HUES48 (cell line): ENCODE results near the gene INTS1.

Experiments
- H3K27ac ChIP-seq: one replicate; pipeline ENCODE4 v1.7.0; 2013; ENCODE audit warnings: low read depth, low read length, inconsistent platforms
- H3K27me3 ChIP-seq: 2 replicates; pipeline ENCODE4 v1.6.1; 2013; ENCODE audit warnings: mild to moderate bottlenecking, low read length; ENCODE audit not compliant: control insufficient read depth, insufficient read depth
- H3K36me3 ChIP-seq: 2 replicates; pipeline ENCODE4 v1.6.1; 2013; ENCODE audit warnings: low read length; ENCODE audit not compliant: control insufficient read depth, insufficient read depth
- H3K4me1 ChIP-seq: 2 replicates; pipeline ENCODE4 v1.6.1; 2013; ENCODE audit warnings: mild to moderate bottlenecking, low read length; ENCODE audit not compliant: control insufficient read depth, insufficient read depth
- H3K4me3 ChIP-seq: 2 replicates; pipeline ENCODE4 v1.5.1; 2013; ENCODE audit warnings: mild to moderate bottlenecking, low read depth, low read length
- H3K9ac ChIP-seq: 2 replicates; pipeline ENCODE4 v1.6.1; 2013; ENCODE audit warnings: mild to moderate bottlenecking, low read depth, low read length, moderate library complexity
- H3K9me3 ChIP-seq: 2 replicates; pipeline ENCODE4 v1.6.1; 2013; ENCODE audit warnings: low read length; ENCODE audit not compliant: control insufficient read depth, insufficient read depth

Gene INTS1

GRCh38 chr7:1483079-1483478, 21.1 kb downstream of the INTS1 start:
- no peak overlapping the region for H3K9ac ChIP-seq
- H3K27ac ChIP-seq = no peak overlapping the region
- H3K36me3 ChIP-seq = peaks cover 88% of the 10 kb centered on the region
- H3K4me1 ChIP-seq = no peaks in the 10 kb centered on the region
- H3K27me3 ChIP-seq = no peaks in the 10 kb centered on the region
- H3K4me3 ChIP-seq = no peak overlapping the region
- H3K9me3 ChIP-seq = no peaks in the 10 kb centered on the region

- Histone ChIP-seq H3K4me1 (no peaks in the 10 kb centered on the region), H3K27ac (no peak overlapping the region), H3K36me3 (peaks cover 85% of the 10 kb centered on the region), H3K9ac (no peak overlapping the region), H3K4me3 (no peak overlapping the region), H3K27me3 (no peaks in the 10 kb centered on the region), H3K9me3 (no peaks in the 10 kb centered on the region)
These were observed 22.9 kb downstream of the INTS1 start for GRCh38 chr7:1481300-1481699.

GRCh38 chr7:1480670-1481069, 23.5 kb downstream of the INTS1 start:
- Histone ChIP-seq H3K4me3 (no peak overlapping the region), H3K27ac (no peak overlapping the region), H3K36me3 (peaks cover 84% of the 10 kb centered on the region), H3K9me3 (no peaks in the 10 kb centered on the region), H3K27me3 (no peaks in the 10 kb centered on the region), H3K4me1 (no peaks in the 10 kb centered on the region), H3K9ac (no peak overlapping the region)

- no peaks in the 10 kb centered on the region for H3K27me3 ChIP-seq
- H3K36me3 ChIP-seq = peaks cover 86% of the 10 kb centered on the region
- no peak overlapping the region for H3K27ac ChIP-seq
These were observed 24.9 kb downstream of the INTS1 start for GRCh38 chr7:1479287-1479686.

GRCh38 chr7:1478480-1478879, 25.7 kb downstream of the INTS1 start:
- Histone ChIP-seq H3K4me3 (no peak overlapping the region), H3K9me3 (no peaks in the 10 kb centered on the region), H3K9ac (no peak overlapping the region), H3K27ac (no peak overlapping the region), H3K36me3 (peaks cover 83% of the 10 kb centered on the region), H3K4me1 (no peaks in the 10 kb centered on the region), H3K27me3 (no peaks in the 10 kb centered on the region)

More at GRCh38 chr7:1479287-1479686, 24.9 kb downstream of the INTS1 start:
- no peaks in the 10 kb centered on the region for H3K4me1 ChIP-seq
- H3K9me3 ChIP-seq = no peaks in the 10 kb centered on the region
- no peak overlapping the region for H3K9ac ChIP-seq
- H3K4me3 ChIP-seq = no peak overlapping the region

- no peaks in the 10 kb centered on the region for H3K27me3 ChIP-seq
- H3K36me3 ChIP-seq = peaks cover 82% of the 10 kb centered on the region
- H3K4me3 ChIP-seq = no peak overlapping the region
- no peak overlapping the region for H3K27ac ChIP-seq
- no peaks in the 10 kb centered on the region for H3K4me1 ChIP-seq
- H3K9me3 ChIP-seq = no peaks in the 10 kb centered on the region
- H3K9ac ChIP-seq = no peak overlapping the region
These were observed 27.3 kb downstream of the INTS1 start for GRCh38 chr7:1476859-1477258.

GRCh38 chr7:1475991-1476390, 28.2 kb downstream of the INTS1 start:
- no peaks in the 10 kb centered on the region for H3K4me1 ChIP-seq
- no peak overlapping the region for H3K4me3 ChIP-seq
- H3K27me3 ChIP-seq = no peaks in the 10 kb centered on the region
- H3K9me3 ChIP-seq = no peaks in the 10 kb centered on the region
- no peak overlapping the region for H3K27ac ChIP-seq
- H3K36me3 ChIP-seq = peaks cover 87% of the 10 kb centered on the region
- H3K9ac ChIP-seq = no peak overlapping the region

GRCh38 chr7:1475393-1475792, 28.8 kb downstream of the INTS1 start:
- Histone ChIP-seq H3K9me3 (no peaks in the 10 kb centered on the region), H3K4me3 (no peak overlapping the region), H3K27me3 (no peaks in the 10 kb centered on the region), H3K4me1 (no peaks in the 10 kb centered on the region), H3K27ac (no peak overlapping the region), H3K9ac (no peak overlapping the region), H3K36me3 (peaks cover 91% of the 10 kb centered on the region)

GRCh38 chr7:1474736-1475135, 29.5 kb downstream of the INTS1 start:
- Histone ChIP-seq H3K9ac (no peak overlapping the region), H3K4me3 (no peak overlapping the region), H3K9me3 (no peaks in the 10 kb centered on the region), H3K36me3 (peaks cover 91% of the 10 kb centered on the region), H3K27ac (no peak overlapping the region), H3K27me3 (no peaks in the 10 kb centered on the region), H3K4me1 (no peaks in the 10 kb centered on the region)

GRCh38 chr7:1473864-1474512, 30.2 kb downstream of the INTS1 start:
- H3K9me3 ChIP-seq = no peaks in the 10 kb centered on the region
- H3K9ac ChIP-seq = no peak overlapping the region
- H3K27me3 ChIP-seq = no peaks in the 10 kb centered on the region
- H3K4me3 ChIP-seq = no peak overlapping the region
- H3K4me1 ChIP-seq = no peaks in the 10 kb centered on the region
- no peak overlapping the region for H3K27ac ChIP-seq
- peaks cover 85% of the 10 kb centered on the region for H3K36me3 ChIP-seq

- no peak overlapping the region for H3K9ac ChIP-seq
- H3K4me1 ChIP-seq = 0 out of 2 replicates have a peak, but pooled peaks cover 3% of the 10 kb centered on the region
- H3K4me3 ChIP-seq = no peak overlapping the region
- peaks cover 58% of the 10 kb centered on the region for H3K36me3 ChIP-seq
- H3K27ac ChIP-seq = no peak overlapping the region
- H3K27me3 ChIP-seq = no peaks in the 10 kb centered on the region
- no peaks in the 10 kb centered on the region for H3K9me3 ChIP-seq
These were observed 33.3 kb downstream of the INTS1 start for GRCh38 chr7:1470901-1471300.
